Endothelial cell of umbilical vein (primary cell): ENCODE data around the gene PANK2. TPM values are rescaled to one million over a fixed set of nuclear protein-coding genes. Genes with fewer than 3 reads are reported as not detected.

Experiments
- BruUV-seq: library from RNA; stranded (reverse); fragments of 400-500 nt; replicated peaks from 2 replicates; lab custom pipeline; 2021; lab: Mats Ljungman, UMichigan
- CTCF ChIA-PET: fragments of 300-600, 350-600 bp; sonication (Branson Sonifier 250); formaldehyde crosslinking; loops from one replicate; lab custom pipeline; 2021; ENCODE audit warnings: antibody characterized with exemption, inconsistent platforms; lab: Charles Lee
- POLR2A ChIA-PET: fragments of 300-600, 350-600 bp; sonication (Branson Sonifier 250); formaldehyde crosslinking; loops from one replicate; lab custom pipeline; 2021; ENCODE audit warnings: antibody characterized with exemption, inconsistent platforms; lab: Charles Lee
- DNase-seq: peaks from one replicate; pipeline ENCODE4 v3.0.0-alpha.2; 2011; ENCODE audit warnings: low read depth, low spot score
- FAIRE-seq: peaks from 2 replicates; lab custom pipeline; 2011; peaks lifted over from hg19 to GRCh38; lab: Jason Lieb, UNC
- H2AFZ ChIP-seq: 2 replicates; pipeline ENCODE4 v1.6.0; 2012; ENCODE audit warnings: low read depth, low read length, control low read depth, inconsistent platforms
- H3K27ac ChIP-seq: 2 replicates; pipeline ENCODE4 v1.5.1; 2011; ENCODE audit warnings: low read depth, mild to moderate bottlenecking, control low read depth, low read length, moderate library complexity; ENCODE audit not compliant: insufficient read depth
- H3K27me3 ChIP-seq, 2 experiments: 2 replicates each; pipeline versions ENCODE4 v1.6.0 to v1.6.1; 2011; ENCODE audit warnings: low read length in 2 of 2, mixed read lengths in 1 of 2; ENCODE audit not compliant: control insufficient read depth in 2 of 2, insufficient read depth in 2 of 2
- H3K36me3 ChIP-seq, 2 experiments: 2 replicates in 1 of 2; 3 replicates in 1 of 2; pipeline ENCODE4 v1.5.1; 2011; ENCODE audit warnings: low read length in 2 of 2, mild to moderate bottlenecking in 1 of 2, moderate library complexity in 1 of 2; ENCODE audit not compliant: control insufficient read depth in 2 of 2, insufficient read depth in 2 of 2; ENCODE audit errors: extremely low read depth in 1 of 2
- H3K4me1 ChIP-seq: 3 replicates; pipeline ENCODE4 v1.5.1; 2011; ENCODE audit warnings: mild to moderate bottlenecking, low read length; ENCODE audit not compliant: control insufficient read depth, insufficient read depth; ENCODE audit errors: extremely low read depth
- H3K4me2 ChIP-seq: 2 replicates; pipeline ENCODE4 v1.6.1; 2011; ENCODE audit warnings: low read length, control low read depth, mixed read lengths; ENCODE audit not compliant: insufficient read depth
- H3K4me3 ChIP-seq, 3 experiments: fragments of 200-600 bp in 1 of 3; sonication (generic), shearing (Covaris generic) in 1 of 3; replicated peaks in 1 of 3; 2 replicates each; pipeline ENCODE4 v1.5.1; 2011 to 2016; ENCODE audit warnings: control low read depth in 3 of 3, low read length in 3 of 3, mild to moderate bottlenecking in 2 of 3, inconsistent platforms in 1 of 3, low read depth in 1 of 3, moderate library complexity in 1 of 3; ENCODE audit not compliant: insufficient read depth in 1 of 3
- H3K79me2 ChIP-seq: 2 replicates; pipeline ENCODE4 v1.6.0; 2012; ENCODE audit warnings: low read length, inconsistent platforms; ENCODE audit not compliant: control insufficient read depth, insufficient read depth
- H3K9ac ChIP-seq: replicated peaks from 2 replicates; pipeline ENCODE3; 2011; ENCODE audit warnings: low read length, control low read depth; ENCODE audit not compliant: insufficient read depth; ENCODE audit errors: extremely low read depth
- H3K9me1 ChIP-seq: replicated peaks from 3 replicates; pipeline ENCODE4 v1.6.0; 2011; ENCODE audit warnings: mild to moderate bottlenecking, low read length; ENCODE audit not compliant: control insufficient read depth, insufficient read depth; ENCODE audit errors: extremely low read depth
- H3K9me3 ChIP-seq: replicated peaks from 2 replicates; pipeline ENCODE4 v1.5.1; 2012; ENCODE audit warnings: low read length, inconsistent platforms; ENCODE audit not compliant: control insufficient read depth, insufficient read depth
- H4K20me1 ChIP-seq: replicated peaks from 2 replicates; pipeline ENCODE3; 2011; ENCODE audit warnings: mild to moderate bottlenecking, low read length; ENCODE audit not compliant: control insufficient read depth, insufficient read depth; ENCODE audit errors: extremely low read depth
- CTCF ChIP-seq, 2 donors: IDR thresholded peaks; 1 replicate in 1 of 2; 2 replicates in 1 of 2; pipeline ENCODE4 v1.5.1; 2011; ENCODE audit warnings: low read length in 2 of 2, mild to moderate bottlenecking in 2 of 2, moderate library complexity in 2 of 2, control low read depth in 1 of 2, inconsistent platforms in 1 of 2, low read depth in 1 of 2; ENCODE audit not compliant: insufficient read depth in 1 of 2; ENCODE audit errors: extremely low read depth in 1 of 2
- FOS ChIP-seq: IDR thresholded peaks from 2 replicates; pipeline ENCODE4 v1.6.1; 2011; ENCODE audit warnings: mild to moderate bottlenecking, low read length, moderate library complexity, borderline replicate concordance; ENCODE audit not compliant: insufficient read depth
- GATA2 ChIP-seq: IDR thresholded peaks from 2 replicates; pipeline ENCODE4 v1.7.0; 2011; ENCODE audit warnings: low read depth, mild to moderate bottlenecking, moderate library complexity, mixed read lengths, low read length; ENCODE audit not compliant: insufficient read length, insufficient read depth
- JUN ChIP-seq: IDR thresholded peaks from 2 replicates; pipeline ENCODE4 v1.6.1; 2011; ENCODE audit warnings: borderline replicate concordance, low read depth; ENCODE audit not compliant: insufficient read length, insufficient read depth
- MYC ChIP-seq: IDR thresholded peaks from one replicate; pipeline ENCODE4 v1.6.1; 2011; ENCODE audit warnings: mild to moderate bottlenecking, low read depth, low read length
- POLR2A ChIP-seq: IDR thresholded peaks from 2 replicates; pipeline ENCODE4 v1.6.1; 2012; ENCODE audit warnings: low read depth, mild to moderate bottlenecking, control low read depth, low read length
- POLR2AphosphoS5 ChIP-seq: IDR thresholded peaks from 2 replicates; pipeline ENCODE4 v1.6.1; 2012; ENCODE audit warnings: low read depth, mild to moderate bottlenecking, control low read depth, low read length, moderate library complexity; ENCODE audit not compliant: insufficient read depth
- dilution Hi-C: fragments of 300-500 bp; cut with MboI; formaldehyde crosslinking; loops from one replicate; pipeline ENCODE4 v1.15.0; 2019; ENCODE audit warnings: low sequenced_read_pairs; ENCODE audit not compliant: extremely low pct_ligation_motif_present
- intact Hi-C: fragments of 100-400 bp; cut with micrococcal nuclease; formaldehyde crosslinking; loops from one replicate; pipeline ENCODE4 v1.10.0; 2022
- polyA plus RNA-seq, 4 experiments: library from polyadenylated mRNA; depleted of rRNA in 3 of 4; stranded (reverse) in 3 of 4; unstranded in 1 of 4; fragments of >200 nt; gene quantifications; 2 replicates each; pipeline versions ENCODE4 v1.2.1 to v1.2.3, GENCODE V29; 2011 to 2012; ENCODE audit warnings: missing spikeins in 1 of 4
- total RNA-seq: library from RNA; stranded (reverse); gene quantifications from 2 replicates; pipeline ENCODE4 v1.2.3, GENCODE V29; 2021

The PANK2 gene
- total and polyA plus RNA-seq, 2 donors (not counting 3 experiments of a cell fraction or from before 2014, with no cell fraction given): 18.9 to 54.3 TPM

DNA sequence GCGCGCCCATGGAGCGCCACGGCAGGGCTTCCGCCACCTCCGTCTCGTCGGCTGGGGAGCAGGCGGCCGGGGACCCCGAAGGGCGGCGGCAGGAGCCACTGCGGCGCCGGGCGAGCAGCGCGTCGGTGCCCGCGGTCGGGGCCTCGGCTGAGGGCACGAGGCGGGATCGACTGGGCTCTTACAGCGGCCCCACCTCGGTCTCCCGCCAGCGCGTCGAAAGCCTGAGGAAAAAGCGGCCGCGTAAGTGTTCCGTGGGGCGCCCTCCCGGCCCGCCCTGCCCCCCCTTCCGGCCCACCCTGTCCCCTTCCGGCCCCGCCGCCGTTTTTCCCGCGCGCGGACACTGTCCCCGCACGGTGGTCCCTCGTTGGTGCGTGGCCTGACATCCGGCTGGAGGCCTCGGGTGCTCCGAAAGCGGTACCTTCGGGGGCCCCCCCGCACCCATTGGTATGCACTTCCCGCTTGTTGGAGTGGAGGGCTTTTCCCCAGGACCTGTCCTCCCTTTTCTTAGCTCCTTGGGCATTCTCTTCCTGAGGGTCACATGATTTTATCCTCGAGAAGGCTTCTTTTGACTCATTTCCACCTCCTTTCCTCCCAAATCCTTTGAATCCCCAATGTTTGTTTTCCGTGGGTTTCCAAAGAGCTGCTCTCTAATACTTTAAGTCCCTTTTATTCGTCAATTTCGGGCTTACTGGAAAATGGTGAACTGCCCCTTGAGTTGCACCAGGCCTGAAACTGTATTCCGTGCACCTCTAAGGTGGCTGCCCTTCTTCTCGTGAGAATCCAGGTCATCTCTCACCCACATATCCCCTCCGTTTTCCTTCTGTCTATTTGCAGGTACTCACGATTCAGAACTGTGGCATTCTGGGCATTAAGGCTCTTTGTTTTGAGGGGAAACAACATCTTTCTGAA, 556 bp downstream of the PANK2 start:
- peak; percentile 53 for DNase-seq
- FAIRE-seq: peak; percentile 40
- Histone ChIP-seq H3K9ac (peak overlapping the region; percentile 98), H3K4me2 (peak overlapping the region; percentile 99), H3K9me3 (no peaks in the 10 kb centered on the region), H3K27ac (peak overlapping the region; percentile 93), H3K4me3 (peak overlapping the region; percentile 87 to 100 (median 99)), H3K9me1 (no peaks in the 10 kb centered on the region), H3K4me1 (peaks cover 41% of the 10 kb centered on the region), H2AFZ (no peak overlapping the region), H3K79me2 (peaks cover 66% of the 10 kb centered on the region), H4K20me1 (peaks cover 18% of the 10 kb centered on the region), H3K36me3 (peaks cover 0 to 2% of the 10 kb centered on the region in 2 experiments), H3K27me3 (no peaks in the 10 kb centered on the region)
- intact Hi-C loops: loop anchor here (1.0 to 2.0 kb wide), 4 partner anchors 41 to 196 kb away; partner anchors contain the start of genes AP5S1 and RNF24
- TF ChIP-seq POLR2A (no peak), FOS (peak; percentile 34)
- BruUV-seq: no TSS peak
- POLR2A ChIA-PET: interaction anchor here (0.7 kb wide), 1 partner anchor 10 kb away, joined by 7 read pairs; no protein-coding TSS in a partner anchor
- dilution Hi-C loops: no loop called here
- CTCF ChIA-PET: interaction anchor here (0.9 to 2.5 kb wide), 4 partner anchors 39 to 195 kb away, joined by 3 to 20 read pairs (median 8); no protein-coding TSS in a partner anchor

GRCh38 chr20:3890398-3890751, 1.2 kb downstream of the PANK2 start:
- intact Hi-C loops: loop anchor here (1.0 to 2.0 kb wide), 2 partner anchors 40 to 125 kb away; partner anchors contain the start of gene RNF24
- Histone ChIP-seq H2AFZ (no peak overlapping the region), H4K20me1 (peaks cover 20% of the 10 kb centered on the region), H3K27ac (peak overlapping the region; percentile 93), H3K9ac (peak overlapping the region; percentile 98), H3K36me3 (peaks cover 0 to 2% of the 10 kb centered on the region in 2 experiments), H3K9me3 (no peaks in the 10 kb centered on the region), H3K79me2 (peaks cover 72% of the 10 kb centered on the region), H3K4me2 (peak overlapping the region; percentile 99), H3K4me3 (peak overlapping the region; percentile 87 to 100 (median 99)), H3K9me1 (no peaks in the 10 kb centered on the region), H3K27me3 (no peaks in the 10 kb centered on the region), H3K4me1 (peaks cover 44% of the 10 kb centered on the region)
- DNase-seq (no peak), FAIRE-seq (peak; percentile 69)
- no peak for TF ChIP-seq CTCF (IDR thresholded peaks at IDR 0.05; ENCODE audit: extremely low read depth in 1 of 2, insufficient read depth in 1 of 2, low read depth in 1 of 2, low read length in 2 of 2)
- no peak for TF ChIP-seq MYC
- no peak for TF ChIP-seq JUN
- TF ChIP-seq POLR2AphosphoS5: no peak
- TF ChIP-seq GATA2: no peak
- dilution Hi-C loops: no loop called here
- ChIA-PET POLR2A (no interaction called here), CTCF (interaction anchor here (1.0 to 2.5 kb wide), 3 partner anchors 40 to 195 kb away, joined by 3 to 20 read pairs (median 11); no protein-coding TSS in a partner anchor)
- TSS peak; percentile 37 for BruUV-seq
